ENCODE results near the gene MYCBPAP.

DNA sequence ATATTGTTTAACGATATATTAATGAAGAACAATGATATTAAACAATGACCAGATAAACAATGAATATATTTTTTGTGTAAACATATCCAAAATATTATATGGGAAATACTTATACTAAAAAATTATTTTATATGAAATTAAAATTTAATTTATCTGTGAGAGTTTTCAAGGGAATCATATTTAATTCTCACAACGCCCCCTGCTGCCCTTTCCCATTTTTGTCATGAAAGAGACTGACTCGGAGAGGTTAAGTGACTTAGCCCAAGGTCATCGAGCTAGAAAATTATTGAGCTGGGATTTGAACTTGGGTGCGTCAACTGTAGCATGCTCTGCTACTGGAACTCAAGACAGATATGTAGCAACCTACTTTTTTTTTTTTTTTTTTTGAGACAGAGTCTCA is 7.2 kb upstream of the MYCBPAP start:
- TF ChIP-seq, protein P1, sequence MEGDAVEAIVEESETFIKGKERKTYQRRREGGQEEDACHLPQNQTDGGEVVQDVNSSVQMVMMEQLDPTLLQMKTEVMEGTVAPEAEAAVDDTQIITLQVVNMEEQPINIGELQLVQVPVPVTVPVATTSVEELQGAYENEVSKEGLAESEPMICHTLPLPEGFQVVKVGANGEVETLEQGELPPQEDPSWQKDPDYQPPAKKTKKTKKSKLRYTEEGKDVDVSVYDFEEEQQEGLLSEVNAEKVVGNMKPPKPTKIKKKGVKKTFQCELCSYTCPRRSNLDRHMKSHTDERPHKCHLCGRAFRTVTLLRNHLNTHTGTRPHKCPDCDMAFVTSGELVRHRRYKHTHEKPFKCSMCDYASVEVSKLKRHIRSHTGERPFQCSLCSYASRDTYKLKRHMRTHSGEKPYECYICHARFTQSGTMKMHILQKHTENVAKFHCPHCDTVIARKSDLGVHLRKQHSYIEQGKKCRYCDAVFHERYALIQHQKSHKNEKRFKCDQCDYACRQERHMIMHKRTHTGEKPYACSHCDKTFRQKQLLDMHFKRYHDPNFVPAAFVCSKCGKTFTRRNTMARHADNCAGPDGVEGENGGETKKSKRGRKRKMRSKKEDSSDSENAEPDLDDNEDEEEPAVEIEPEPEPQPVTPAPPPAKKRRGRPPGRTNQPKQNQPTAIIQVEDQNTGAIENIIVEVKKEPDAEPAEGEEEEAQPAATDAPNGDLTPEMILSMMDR (IDR thresholded peaks at IDR 0.05; ENCODE audit: extremely low read depth in 1 of 2, insufficient read depth in 1 of 2, low read depth in 1 of 2, low read length in 2 of 2) = peak; percentile 28 to 29
- TF ChIP-seq POLR2A (IDR thresholded peaks at IDR 0.05; ENCODE audit: low read depth, low read length) = no peak
- TF ChIP-seq EZH2 (IDR thresholded peaks at IDR 0.05; ENCODE audit: borderline replicate concordance, low read depth, low read length, severe bottlenecking) = no peak
- no peak for TF ChIP-seq POLR2AphosphoS5 (IDR thresholded peaks at IDR 0.05; ENCODE audit: insufficient read depth, low read depth, low read length)
- TF ChIP-seq FOS (IDR thresholded peaks at IDR 0.05; ENCODE audit: borderline replicate concordance, insufficient read depth, low read length) = no peak
- TF ChIP-seq, protein P2, sequence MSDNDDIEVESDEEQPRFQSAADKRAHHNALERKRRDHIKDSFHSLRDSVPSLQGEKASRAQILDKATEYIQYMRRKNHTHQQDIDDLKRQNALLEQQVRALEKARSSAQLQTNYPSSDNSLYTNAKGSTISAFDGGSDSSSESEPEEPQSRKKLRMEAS (IDR thresholded peaks at IDR 0.05; ENCODE audit: insufficient read depth, insufficient read length) = no peak
- TF ChIP-seq JUN (IDR thresholded peaks at IDR 0.05; ENCODE audit: borderline replicate concordance, insufficient read depth, insufficient read length, low read depth) = no peak

Measured in endothelial cell of umbilical vein (primary cell).